PFSK-1 (cell line): ENCODE measurements around the gene DPP6.

ENCODE experiments used
- FOXP2 ChIP-seq: optimal IDR thresholded peaks from 2 replicates; pipeline ENCODE3; 2011; ENCODE audit warnings: borderline replicate concordance, control low read depth, inconsistent platforms; ENCODE audit not compliant: insufficient read depth; ENCODE audit errors: extremely low read length, extremely low read depth
- POLR2AphosphoS5 ChIP-seq: IDR thresholded peaks from 2 replicates; pipeline ENCODE4 v1.6.1; 2012; ENCODE audit warnings: low read depth, mild to moderate bottlenecking, control low read depth, low read length, moderate library complexity
- REST ChIP-seq, 2 experiments: IDR thresholded peaks; 2 replicates each; pipeline versions ENCODE4 v1.6.1 to v1.8.0; 2011 to 2012; ENCODE audit warnings: low read depth in 2 of 2, low read length in 2 of 2, control low read depth in 1 of 2, inconsistent platforms in 1 of 2, mild to moderate bottlenecking in 1 of 2, moderate library complexity in 1 of 2; ENCODE audit not compliant: insufficient read depth in 1 of 2
- SIN3A ChIP-seq: IDR thresholded peaks from 2 replicates; pipeline ENCODE4 v1.6.1; 2012; ENCODE audit warnings: mild to moderate bottlenecking, low read length, moderate library complexity, borderline replicate concordance; ENCODE audit not compliant: insufficient read depth
- TAF1 ChIP-seq: IDR thresholded peaks from 2 replicates; pipeline ENCODE4 v1.6.1; 2012; ENCODE audit warnings: low read length, control low read depth, borderline replicate concordance; ENCODE audit not compliant: insufficient read depth

Gene DPP6

DNA sequence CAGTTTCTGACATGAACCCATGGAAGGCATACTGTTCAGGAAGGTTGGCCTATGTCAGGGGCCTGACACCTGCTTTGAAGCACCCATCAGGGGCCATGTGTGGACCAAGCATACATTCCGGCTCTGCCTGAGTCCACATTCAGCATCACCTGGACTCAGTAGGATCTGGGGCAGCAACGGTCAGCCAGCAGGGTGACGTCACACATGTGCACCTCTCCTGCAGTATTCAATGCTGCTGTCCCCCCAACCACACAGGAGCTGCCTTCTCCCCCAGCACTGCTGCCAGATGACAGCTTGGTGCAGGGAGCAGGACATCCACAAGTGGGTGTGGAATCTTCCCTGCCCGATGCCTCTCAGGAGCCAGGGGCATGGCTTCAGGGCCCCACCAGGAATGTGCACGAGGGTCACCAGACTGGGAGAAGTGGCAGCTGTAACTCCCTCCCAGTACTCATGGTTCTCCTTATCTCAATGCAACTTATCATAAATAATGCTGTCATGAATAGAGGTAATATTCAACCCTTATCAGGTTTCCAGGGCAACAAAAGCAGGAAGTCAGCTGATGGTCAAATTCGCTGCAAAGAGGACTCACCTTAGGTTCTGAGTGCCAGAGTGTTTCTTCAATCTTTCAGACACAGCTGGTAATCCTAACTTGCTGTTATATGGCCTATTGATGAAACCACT lies 657.8 kb downstream of the DPP6 start:
- TF ChIP-seq POLR2AphosphoS5: no peak
- TF ChIP-seq FOXP2: no peak
- TF ChIP-seq TAF1: no peak
- no peak for TF ChIP-seq REST (IDR thresholded peaks at IDR 0.05; ENCODE audit: insufficient read depth in 1 of 2, low read depth in 2 of 2, low read length in 2 of 2)
- no peak for TF ChIP-seq SIN3A

GRCh38 chr7:154720016-154720415 lies 667.8 kb downstream of the DPP6 start:
- TF ChIP-seq TAF1: no peak
- no peak for TF ChIP-seq SIN3A
- no peak for TF ChIP-seq FOXP2
- no peak for TF ChIP-seq REST (IDR thresholded peaks at IDR 0.05; ENCODE audit: insufficient read depth in 1 of 2, low read depth in 2 of 2, low read length in 2 of 2)

DNA sequence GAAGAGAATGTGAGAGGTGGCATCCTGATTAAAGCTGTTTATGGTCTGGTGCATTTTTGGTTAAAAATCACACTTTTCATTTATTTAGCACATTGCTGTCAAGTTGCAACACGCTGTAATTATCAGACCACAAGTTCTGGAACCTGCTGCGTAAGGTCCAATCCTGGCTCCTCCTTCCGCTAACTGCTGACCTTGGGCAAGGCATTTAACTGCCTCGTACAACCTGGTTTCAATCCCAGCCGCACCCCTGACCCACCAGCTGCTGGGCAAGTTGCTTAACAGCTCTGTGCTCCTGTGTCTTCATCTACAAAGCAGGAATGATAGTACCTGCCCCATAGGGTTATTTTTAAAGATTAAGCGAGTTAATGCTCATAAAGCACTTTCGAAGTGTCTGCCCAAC lies 668.9 kb downstream of the DPP6 start:
- TF ChIP-seq SIN3A: no peak
- TF ChIP-seq REST (IDR thresholded peaks at IDR 0.05; ENCODE audit: insufficient read depth in 1 of 2, low read depth in 2 of 2, low read length in 2 of 2): no peak
- TF ChIP-seq FOXP2: no peak
- no peak for TF ChIP-seq POLR2AphosphoS5
- TF ChIP-seq TAF1: no peak

DNA sequence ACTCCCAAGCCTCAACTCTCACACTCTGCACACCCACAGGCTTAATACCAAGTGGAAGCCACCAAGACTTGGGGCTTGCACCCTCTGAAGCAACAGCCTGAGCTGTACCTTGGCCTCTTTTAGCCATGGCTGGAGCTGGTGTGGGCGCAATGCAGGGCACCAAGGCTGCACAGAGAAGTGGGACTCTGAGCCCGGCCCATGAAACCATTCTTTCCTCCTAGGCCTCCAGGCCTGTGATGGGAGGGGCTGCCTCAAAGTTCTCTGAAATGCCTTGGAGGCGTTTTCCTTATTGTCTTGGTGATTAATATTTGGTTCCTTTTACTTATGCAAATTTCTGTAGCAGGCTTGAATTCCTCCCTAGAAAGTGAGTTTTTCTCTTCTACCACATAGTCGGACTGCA lies 674.2 kb downstream of the DPP6 start:
- TF ChIP-seq REST (IDR thresholded peaks at IDR 0.05; ENCODE audit: insufficient read depth in 1 of 2, low read depth in 2 of 2, low read length in 2 of 2) (no peak), POLR2AphosphoS5 (no peak), FOXP2 (no peak), SIN3A (no peak), TAF1 (no peak)

DNA sequence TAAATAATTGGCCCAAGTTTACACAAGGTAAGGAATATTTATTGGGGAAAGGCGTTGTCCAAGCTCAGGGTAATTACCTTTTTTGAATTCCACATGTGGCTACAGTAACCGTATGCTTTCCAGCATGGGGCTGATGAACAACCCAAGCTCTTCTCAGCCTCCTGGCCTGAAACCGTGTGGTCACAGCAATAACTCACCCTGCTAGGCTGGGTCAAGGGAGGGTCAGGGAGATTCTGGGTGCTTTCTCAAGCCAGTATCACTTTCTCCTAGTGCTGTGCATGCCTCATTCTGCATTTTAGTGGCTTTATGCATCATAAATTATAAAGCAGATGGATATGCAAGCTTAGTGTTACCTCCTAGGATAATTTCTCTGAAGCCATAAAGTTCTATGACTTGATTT lies 676.9 kb downstream of the DPP6 start:
- TF ChIP-seq POLR2AphosphoS5: no peak
- TF ChIP-seq FOXP2: no peak
- TF ChIP-seq TAF1: no peak
- no peak for TF ChIP-seq REST (IDR thresholded peaks at IDR 0.05; ENCODE audit: insufficient read depth in 1 of 2, low read depth in 2 of 2, low read length in 2 of 2)
- TF ChIP-seq SIN3A: no peak
